ENCODE measurements around the gene PPM1K. TPM values are rescaled to one million over a fixed set of nuclear protein-coding genes. Genes with fewer than 3 reads are reported as not detected.

PPM1K gene
- total and polyA plus RNA-seq, 8 donors, result 18.4 to 27.9 (median 22.3) TPM

DNA sequence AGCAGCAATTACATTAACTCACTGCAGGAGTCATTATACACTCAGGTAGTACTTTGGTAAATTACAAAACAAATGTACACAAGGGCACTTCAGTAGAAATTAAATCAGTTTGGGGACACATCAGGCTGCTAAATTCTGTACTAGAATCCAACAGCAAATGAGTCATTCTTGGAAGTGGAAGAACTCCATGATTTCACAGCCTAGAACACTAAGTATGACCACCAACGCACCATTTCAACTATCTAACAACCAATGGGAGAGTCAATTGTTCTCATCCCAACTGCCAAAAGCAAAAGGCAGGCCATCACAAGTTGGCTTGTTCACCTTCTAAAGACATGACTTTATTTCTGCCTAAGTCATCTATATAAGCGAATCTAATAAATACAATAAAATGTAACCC is 26.6 kb downstream of the PPM1K start:
- no peak for ATAC-seq
- intact Hi-C loops (cut with DNase I), result no loop called here

GRCh38 chr4:88255111-88255510 is 29.2 kb downstream of the PPM1K start:
- no peaks in the 10 kb centered on the region for H3K9me3 ChIP-seq
- no peaks in the 10 kb centered on the region for H3K36me3 ChIP-seq
- no peaks in the 10 kb centered on the region for H3K4me1 ChIP-seq
- intact Hi-C loops (cut with DNase I), result no loop called here
- no peak overlapping the region for H3K4me3 ChIP-seq
- H3K27ac ChIP-seq, result no peak overlapping the region
- TF ChIP-seq, protein P1, sequence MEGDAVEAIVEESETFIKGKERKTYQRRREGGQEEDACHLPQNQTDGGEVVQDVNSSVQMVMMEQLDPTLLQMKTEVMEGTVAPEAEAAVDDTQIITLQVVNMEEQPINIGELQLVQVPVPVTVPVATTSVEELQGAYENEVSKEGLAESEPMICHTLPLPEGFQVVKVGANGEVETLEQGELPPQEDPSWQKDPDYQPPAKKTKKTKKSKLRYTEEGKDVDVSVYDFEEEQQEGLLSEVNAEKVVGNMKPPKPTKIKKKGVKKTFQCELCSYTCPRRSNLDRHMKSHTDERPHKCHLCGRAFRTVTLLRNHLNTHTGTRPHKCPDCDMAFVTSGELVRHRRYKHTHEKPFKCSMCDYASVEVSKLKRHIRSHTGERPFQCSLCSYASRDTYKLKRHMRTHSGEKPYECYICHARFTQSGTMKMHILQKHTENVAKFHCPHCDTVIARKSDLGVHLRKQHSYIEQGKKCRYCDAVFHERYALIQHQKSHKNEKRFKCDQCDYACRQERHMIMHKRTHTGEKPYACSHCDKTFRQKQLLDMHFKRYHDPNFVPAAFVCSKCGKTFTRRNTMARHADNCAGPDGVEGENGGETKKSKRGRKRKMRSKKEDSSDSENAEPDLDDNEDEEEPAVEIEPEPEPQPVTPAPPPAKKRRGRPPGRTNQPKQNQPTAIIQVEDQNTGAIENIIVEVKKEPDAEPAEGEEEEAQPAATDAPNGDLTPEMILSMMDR (IDR thresholded peaks at IDR 0.05), result no peak
- no peak for ATAC-seq
- H3K27me3 ChIP-seq, result no peaks in the 10 kb centered on the region
- DNase-seq, result no peak

More for the DNA sequence above, 26.6 kb downstream of the PPM1K start:
- DNase-seq, result no peak
- Histone ChIP-seq H3K27me3 (no peaks in the 10 kb centered on the region), H3K27ac (no peak overlapping the region), H3K36me3 (peaks cover 0 to 1% of the 10 kb centered on the region in 2 donors), H3K4me3 (no peak overlapping the region), H3K9me3 (no peaks in the 10 kb centered on the region), H3K4me1 (no peaks in the 10 kb centered on the region)
- TF ChIP-seq, protein P1 (IDR thresholded peaks at IDR 0.05), result no peak

GRCh38 chr4:88251924-88252323 is 32.4 kb downstream of the PPM1K start:
- intact Hi-C loops (cut with DNase I), result no loop called here
- H3K27ac ChIP-seq, result no peak overlapping the region
- no peaks in the 10 kb centered on the region for H3K27me3 ChIP-seq
- H3K4me1 ChIP-seq, result no peaks in the 10 kb centered on the region
- DNase-seq (no peak), ATAC-seq (peak; percentile 25)
- no peaks in the 10 kb centered on the region for H3K9me3 ChIP-seq
- H3K36me3 ChIP-seq, result no peaks in the 10 kb centered on the region
- no peak overlapping the region for H3K4me3 ChIP-seq
- TF ChIP-seq, protein P1 (IDR thresholded peaks at IDR 0.05), result no peak

DNA sequence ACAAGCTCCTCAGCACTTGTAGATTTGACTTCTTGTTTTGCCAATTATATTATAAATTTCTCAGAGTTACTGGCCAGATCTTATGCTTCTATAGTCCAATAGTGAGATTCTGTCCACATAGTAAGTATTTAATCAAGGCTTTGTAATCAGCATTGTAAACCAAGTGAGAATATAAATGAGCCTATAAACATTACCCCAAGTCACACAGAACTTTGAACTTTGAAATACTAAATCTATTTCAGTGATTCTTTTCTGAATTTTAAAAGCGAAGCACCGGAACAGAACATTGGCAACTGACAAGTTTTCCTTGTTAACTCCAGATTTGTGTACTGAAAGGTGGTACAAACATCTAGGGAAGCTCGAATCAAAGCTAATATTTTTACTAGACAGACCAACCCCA is 37.2 kb downstream of the PPM1K start:
- DNase-seq (no peak), ATAC-seq (no peak)
- no peak overlapping the region for H3K27ac ChIP-seq
- TF ChIP-seq, protein P1 (IDR thresholded peaks at IDR 0.05), result no peak
- H3K27me3 ChIP-seq, result no peaks in the 10 kb centered on the region
- no peaks in the 10 kb centered on the region for H3K9me3 ChIP-seq
- no peaks in the 10 kb centered on the region for H3K4me1 ChIP-seq
- intact Hi-C loops (cut with DNase I), result no loop called here
- no peaks in the 10 kb centered on the region for H3K36me3 ChIP-seq
- H3K4me3 ChIP-seq, result no peak overlapping the region

DNA sequence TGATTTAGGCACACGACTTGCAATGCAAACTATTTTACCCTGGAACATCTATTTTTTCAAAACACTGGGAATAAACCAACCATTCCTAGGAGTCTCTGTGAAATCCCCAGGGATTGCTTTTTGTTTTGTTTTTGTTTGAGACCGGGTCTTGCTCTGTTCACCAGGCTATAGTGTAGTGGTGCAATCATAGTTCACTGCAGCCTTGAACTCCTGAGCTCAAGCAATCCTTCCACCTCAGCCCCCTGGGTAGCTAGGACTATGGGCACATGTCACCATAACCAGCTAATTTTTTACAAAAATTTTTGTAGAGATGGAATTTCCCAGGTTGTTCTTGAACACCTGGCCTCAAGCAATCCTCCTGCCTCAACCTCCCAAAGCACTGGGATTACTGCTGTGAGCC is 37.8 kb downstream of the PPM1K start:
- no peak overlapping the region for H3K4me3 ChIP-seq
- H3K36me3 ChIP-seq, result no peaks in the 10 kb centered on the region
- DNase-seq (no peak), ATAC-seq (no peak)
- H3K27ac ChIP-seq, result no peak overlapping the region
- H3K9me3 ChIP-seq, result no peaks in the 10 kb centered on the region
- intact Hi-C loops (cut with DNase I), result no loop called here
- TF ChIP-seq, protein P1 (IDR thresholded peaks at IDR 0.05), result no peak
- no peaks in the 10 kb centered on the region for H3K27me3 ChIP-seq
- no peaks in the 10 kb centered on the region for H3K4me1 ChIP-seq

Data from left lung (tissue), 10 donors.